Heart left ventricle (tissue), 13 donors: ENCODE results near the gene LAMB2.

Source experiments
- POLR2A ChIP-seq, 2 donors: fragments of 450-650 bp; IDR thresholded peaks; one replicate each; pipeline ENCODE4 v1.6.1; 2017; ENCODE audit warnings: antibody characterized with exemption in 2 of 2, mild to moderate bottlenecking in 2 of 2, moderate library complexity in 2 of 2
- TF ChIP-seq, protein P1 (sequence below), 12 donors: fragments of 200-600 bp; sonication (generic) in 4 of 12; IDR thresholded peaks; one replicate each; pipeline versions ENCODE4 v1.5.0 to v1.8.0; 2018 to 2022; ENCODE audit warnings: antibody characterized with exemption in 12 of 12, mild to moderate bottlenecking in 5 of 12
- donor health status: ischemic (EF 13 %, LVEDD 7.1; RV severe dilation, severe dysfunction).
- donor health status: DM: no; HTN: yes; CAD: no.
- donor health status: DM: no; HTN: no; CAD: no.
- donor health status: ischemic (EF 25% LVEDD 6.9; RV normal size, moderate dysfunction).
- donor health status: ischemic (EF 25% LVEDD 5.7; RV mildly dilated, moderate dysfunction).
- donor health status: ischemic (EF 35%, LVEDD 5.7; RV mildly dilated, moderate dysfunction).
- donor health status: nonischemic (EF 11% LVEDD 7.7; RV severe dilation, severe dysfunction).
- donor health status: DM: yes; HTN: yes; CAD: no.
- donor health status: PGD.
- donor health status: ischemic (EF 29% LVEDD 5.4; RV normal size, mild dysfunction).
- donor health status: nonischemic (EF 23%, LVEDD 6.1; RV moderate dilation, normal function).

GRCh38 chr3:49140080-49140479, 7.2 kb upstream of the LAMB2 start:
- TF ChIP-seq, protein P1, sequence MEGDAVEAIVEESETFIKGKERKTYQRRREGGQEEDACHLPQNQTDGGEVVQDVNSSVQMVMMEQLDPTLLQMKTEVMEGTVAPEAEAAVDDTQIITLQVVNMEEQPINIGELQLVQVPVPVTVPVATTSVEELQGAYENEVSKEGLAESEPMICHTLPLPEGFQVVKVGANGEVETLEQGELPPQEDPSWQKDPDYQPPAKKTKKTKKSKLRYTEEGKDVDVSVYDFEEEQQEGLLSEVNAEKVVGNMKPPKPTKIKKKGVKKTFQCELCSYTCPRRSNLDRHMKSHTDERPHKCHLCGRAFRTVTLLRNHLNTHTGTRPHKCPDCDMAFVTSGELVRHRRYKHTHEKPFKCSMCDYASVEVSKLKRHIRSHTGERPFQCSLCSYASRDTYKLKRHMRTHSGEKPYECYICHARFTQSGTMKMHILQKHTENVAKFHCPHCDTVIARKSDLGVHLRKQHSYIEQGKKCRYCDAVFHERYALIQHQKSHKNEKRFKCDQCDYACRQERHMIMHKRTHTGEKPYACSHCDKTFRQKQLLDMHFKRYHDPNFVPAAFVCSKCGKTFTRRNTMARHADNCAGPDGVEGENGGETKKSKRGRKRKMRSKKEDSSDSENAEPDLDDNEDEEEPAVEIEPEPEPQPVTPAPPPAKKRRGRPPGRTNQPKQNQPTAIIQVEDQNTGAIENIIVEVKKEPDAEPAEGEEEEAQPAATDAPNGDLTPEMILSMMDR (IDR thresholded peaks at IDR 0.05) = no peak
- TF ChIP-seq POLR2A (IDR thresholded peaks at IDR 0.05) = no peak
